ENCODE measurements around the gene ZNF532. TPM values are rescaled to one million over a fixed set of nuclear protein-coding genes. Genes with fewer than 3 reads are reported as not detected.

The ZNF532 gene
- polyA plus RNA-seq, 1 donor (not counting 4 experiments of a cell fraction or from before 2014, with no cell fraction given), result 31.5 TPM

DNA sequence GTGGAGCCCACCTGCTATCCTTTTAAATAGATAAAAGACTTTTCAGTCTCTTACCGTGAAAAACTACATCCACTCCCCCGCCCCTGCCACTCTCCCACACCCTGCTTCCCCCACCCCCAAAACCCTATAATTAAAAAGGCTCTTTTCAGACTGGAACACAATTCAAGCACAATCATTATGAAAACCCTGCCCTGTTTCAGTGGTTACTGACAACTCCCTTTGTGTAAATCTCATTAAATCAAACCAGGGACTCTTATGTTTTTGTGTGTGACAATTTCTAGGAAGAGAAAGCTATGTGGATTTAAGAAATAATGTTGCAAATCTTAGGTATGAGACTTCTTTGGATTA is 21.0 kb upstream of the ZNF532 start:
- FAIRE-seq, result no peak
- dilution Hi-C loops (cut with MboI; ENCODE audit: extremely low pct_ligation_motif_present, low sequenced_read_pairs), result no loop called here

GRCh38 chr18:58844871-58845270 is 19.8 kb upstream of the ZNF532 start:
- Histone ChIP-seq H3K9me3 (ENCODE audit: control insufficient read depth, low read depth, low read length) (no peaks in the 10 kb centered on the region), H3K9me1 (ENCODE audit: control insufficient read depth, extremely low read depth, insufficient read depth, low read length) (no peaks in the 10 kb centered on the region), H3K27me3 (ENCODE audit: control insufficient read depth, extremely low read depth, insufficient read depth, low read length) (no peaks in the 10 kb centered on the region), H4K20me1 (ENCODE audit: control insufficient read depth, extremely low read depth, insufficient read depth, low read length) (no peaks in the 10 kb centered on the region), H2AFZ (ENCODE audit: control insufficient read depth, low read length) (no peak overlapping the region), H3K9ac (ENCODE audit: control insufficient read depth, extremely low read depth, insufficient read depth, low read length) (no peak overlapping the region), H3K36me3 (ENCODE audit: control insufficient read depth in 2 of 2, extremely low read depth in 1 of 2, insufficient read depth in 2 of 2, low read length in 2 of 2) (no peaks in the 10 kb centered on the region), H3K4me3 (ENCODE audit: control insufficient read depth in 2 of 3, extremely low read depth in 1 of 3, insufficient read depth in 2 of 3, low read depth in 1 of 3, low read length in 3 of 3) (no peak overlapping the region), H3K4me1 (ENCODE audit: control insufficient read depth, extremely low read depth, insufficient read depth, low read length) (peaks cover 18% of the 10 kb centered on the region), H3K27ac (ENCODE audit: control insufficient read depth, insufficient read depth, low read length) (no peak overlapping the region), H3K79me2 (ENCODE audit: control insufficient read depth, insufficient read depth, low read length) (no peaks in the 10 kb centered on the region), H3K4me2 (ENCODE audit: control insufficient read depth, extremely low read depth, insufficient read depth, low read depth, low read length) (no peak overlapping the region)
- no peak for DNase-seq (ENCODE audit: low read depth, low spot score)
- TF ChIP-seq EZH2 (IDR thresholded peaks at IDR 0.05; ENCODE audit: low read length), result no peak
- TF ChIP-seq, protein P1, sequence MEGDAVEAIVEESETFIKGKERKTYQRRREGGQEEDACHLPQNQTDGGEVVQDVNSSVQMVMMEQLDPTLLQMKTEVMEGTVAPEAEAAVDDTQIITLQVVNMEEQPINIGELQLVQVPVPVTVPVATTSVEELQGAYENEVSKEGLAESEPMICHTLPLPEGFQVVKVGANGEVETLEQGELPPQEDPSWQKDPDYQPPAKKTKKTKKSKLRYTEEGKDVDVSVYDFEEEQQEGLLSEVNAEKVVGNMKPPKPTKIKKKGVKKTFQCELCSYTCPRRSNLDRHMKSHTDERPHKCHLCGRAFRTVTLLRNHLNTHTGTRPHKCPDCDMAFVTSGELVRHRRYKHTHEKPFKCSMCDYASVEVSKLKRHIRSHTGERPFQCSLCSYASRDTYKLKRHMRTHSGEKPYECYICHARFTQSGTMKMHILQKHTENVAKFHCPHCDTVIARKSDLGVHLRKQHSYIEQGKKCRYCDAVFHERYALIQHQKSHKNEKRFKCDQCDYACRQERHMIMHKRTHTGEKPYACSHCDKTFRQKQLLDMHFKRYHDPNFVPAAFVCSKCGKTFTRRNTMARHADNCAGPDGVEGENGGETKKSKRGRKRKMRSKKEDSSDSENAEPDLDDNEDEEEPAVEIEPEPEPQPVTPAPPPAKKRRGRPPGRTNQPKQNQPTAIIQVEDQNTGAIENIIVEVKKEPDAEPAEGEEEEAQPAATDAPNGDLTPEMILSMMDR (optimal IDR thresholded peaks at IDR 0.05 in 1 of 3, IDR thresholded peaks at IDR 0.05 in 1 of 3, conservative IDR thresholded peaks at IDR 0.05 in 1 of 3; ENCODE audit: extremely low read depth in 1 of 3, insufficient read depth in 2 of 3, low read length in 3 of 3), result no peak
- dilution Hi-C loops (cut with MboI; ENCODE audit: extremely low pct_ligation_motif_present, low sequenced_read_pairs), result no loop called here
- FAIRE-seq, result no peak

More for the DNA sequence above, 21.0 kb upstream of the ZNF532 start:
- Histone ChIP-seq H3K27ac (ENCODE audit: control insufficient read depth, insufficient read depth, low read length) (no peak overlapping the region), H4K20me1 (ENCODE audit: control insufficient read depth, extremely low read depth, insufficient read depth, low read length) (no peaks in the 10 kb centered on the region), H3K4me3 (ENCODE audit: control insufficient read depth in 2 of 3, extremely low read depth in 1 of 3, insufficient read depth in 2 of 3, low read depth in 1 of 3, low read length in 3 of 3) (no peak overlapping the region), H3K4me1 (ENCODE audit: control insufficient read depth, extremely low read depth, insufficient read depth, low read length) (peaks cover 6% of the 10 kb centered on the region), H3K9ac (ENCODE audit: control insufficient read depth, extremely low read depth, insufficient read depth, low read length) (no peak overlapping the region), H3K79me2 (ENCODE audit: control insufficient read depth, insufficient read depth, low read length) (no peaks in the 10 kb centered on the region), H3K27me3 (ENCODE audit: control insufficient read depth, extremely low read depth, insufficient read depth, low read length) (no peaks in the 10 kb centered on the region), H2AFZ (ENCODE audit: control insufficient read depth, low read length) (no peak overlapping the region), H3K4me2 (ENCODE audit: control insufficient read depth, extremely low read depth, insufficient read depth, low read depth, low read length) (no peak overlapping the region), H3K9me1 (ENCODE audit: control insufficient read depth, extremely low read depth, insufficient read depth, low read length) (no peaks in the 10 kb centered on the region), H3K36me3 (ENCODE audit: control insufficient read depth in 2 of 2, extremely low read depth in 1 of 2, insufficient read depth in 2 of 2, low read length in 2 of 2) (no peaks in the 10 kb centered on the region), H3K9me3 (ENCODE audit: control insufficient read depth, low read depth, low read length) (peaks cover 3% of the 10 kb centered on the region)
- DNase-seq (ENCODE audit: low read depth, low spot score), result no peak
- TF ChIP-seq EZH2 (IDR thresholded peaks at IDR 0.05; ENCODE audit: low read length), result no peak
- TF ChIP-seq, protein P1 (optimal IDR thresholded peaks at IDR 0.05 in 1 of 3, IDR thresholded peaks at IDR 0.05 in 1 of 3, conservative IDR thresholded peaks at IDR 0.05 in 1 of 3; ENCODE audit: extremely low read depth in 1 of 3, insufficient read depth in 2 of 3, low read length in 3 of 3), result no peak

Measured in keratinocyte (primary cell).